Measurements from ENCODE around the gene ZNF641. TPM values are rescaled to one million over a fixed set of nuclear protein-coding genes. Genes with fewer than 3 reads are reported as not detected.
"Not testable (repeated sequence)": the region's sequence is repeated elsewhere in the genome, so short reads cannot be mapped to it uniquely, and the experiment has no call there.

Gene ZNF641
- total and polyA plus RNA-seq, 2 of the 13 experiments (the other 11 are each of a cell fraction or from before 2014, with no cell fraction given), result 4.4 to 6.6 TPM

GRCh38 chr12:48334808-48335207 is 15.9 kb downstream of the ZNF641 start:
- in situ Hi-C loops (cut with HindIII; ENCODE audit: extremely low pct_ligation_motif_present, low pct_unique_long_range_greater_than_20kb), result no loop called here
- ATAC-seq, result no peak
- CTCF ChIA-PET (ENCODE audit: low intra/inter-chr PET ratio, low total read pairs), result no interaction called here
- Histone ChIP-seq H3K79me2 (ENCODE audit: insufficient read depth, low read length) (no peaks in the 10 kb centered on the region), H3K4me3 (replicated peaks in 1 of 3; ENCODE audit: insufficient read depth in 1 of 3, low read depth in 2 of 3, low read length in 3 of 3) (no peak overlapping the region), H3K4me2 (ENCODE audit: low read depth, low read length) (no peak overlapping the region), H3K9me3 (ENCODE audit: low read length) (no peaks in the 10 kb centered on the region), H3K27ac (ENCODE audit: extremely low read length, insufficient read depth, low read length) (no peak overlapping the region), H3K4me1 (ENCODE audit: insufficient read depth, low read length) (no peaks in the 10 kb centered on the region), H3K36me3 (replicated peaks in 1 of 2; ENCODE audit: control insufficient read depth in 1 of 2, insufficient read depth in 2 of 2, low read length in 2 of 2) (no peaks in the 10 kb centered on the region), H3K9ac (ENCODE audit: insufficient read depth, low read depth, low read length) (no peak overlapping the region), H2AFZ (ENCODE audit: low read length) (no peak overlapping the region), H3K27me3 (ENCODE audit: control insufficient read depth in 1 of 2, insufficient read depth in 2 of 2, low read length in 2 of 2) (0 out of 5 replicates have a peak, but pooled peaks cover 1 to 5% of the 10 kb centered on the region in 2 experiments), H4K20me1 (ENCODE audit: insufficient read depth, low read length) (no peaks in the 10 kb centered on the region)
- intact Hi-C loops (cut with micrococcal nuclease; ENCODE audit: unreplicated experiment), result no loop called here
- TF ChIP-seq KLF13 (CRISPR knock-in tag; IDR thresholded peaks at IDR 0.05), result no peak
- TF ChIP-seq SNRNP70 (IDR thresholded peaks at IDR 0.05; ENCODE audit: low read depth, low read length), result no peak
- no peak for TF ChIP-seq ZNF598 (CRISPR knock-in tag; IDR thresholded peaks at IDR 0.05; ENCODE audit: borderline replicate concordance)
- no peak for TF ChIP-seq AHR (CRISPR knock-in tag; IDR thresholded peaks at IDR 0.05)
- TF ChIP-seq AFF4 (CRISPR knock-in tag; IDR thresholded peaks at IDR 0.05), result no peak
- no peak for TF ChIP-seq ZNF678 (CRISPR knock-in tag; IDR thresholded peaks at IDR 0.05)
- no peak for TF ChIP-seq ETS1 (CRISPR knock-in tag; IDR thresholded peaks at IDR 0.05)
- TF ChIP-seq ZUFSP (CRISPR knock-in tag; IDR thresholded peaks at IDR 0.05; ENCODE audit: borderline replicate concordance), result no peak
- TF ChIP-seq KLF16 (CRISPR knock-in tag; IDR thresholded peaks at IDR 0.05), result no peak
- no peak for DNase-seq (ENCODE audit: low spot score)
- BruUV-seq (replicated peaks), result no TSS peak
- POLR2A ChIA-PET, result no interaction called here
- FAIRE-seq, result no peak
- WGBS (ENCODE audit: low lambda C conversion rate), result 56% methylated on average over 3 of the region's 5 CpGs

- CTCF ChIA-PET (ENCODE audit: low intra/inter-chr PET ratio, low total read pairs); in situ Hi-C loops (cut with HindIII; ENCODE audit: extremely low pct_ligation_motif_present, low pct_unique_long_range_greater_than_20kb); H3K4me2 ChIP-seq (ENCODE audit: low read depth, low read length); H2AFZ ChIP-seq (ENCODE audit: low read length); DNase-seq (ENCODE audit: low spot score); FAIRE-seq; POLR2A ChIA-PET; H3K9me3 ChIP-seq (ENCODE audit: low read length); H3K27me3 ChIP-seq (ENCODE audit: control insufficient read depth in 1 of 2, insufficient read depth in 2 of 2, low read length in 2 of 2); H3K9ac ChIP-seq (ENCODE audit: insufficient read depth, low read depth, low read length); ATAC-seq; intact Hi-C loops (cut with micrococcal nuclease; ENCODE audit: unreplicated experiment); H3K36me3 ChIP-seq (replicated peaks in 1 of 2; ENCODE audit: control insufficient read depth in 1 of 2, insufficient read depth in 2 of 2, low read length in 2 of 2); BruUV-seq (replicated peaks); H3K4me1 ChIP-seq (ENCODE audit: insufficient read depth, low read length); H3K79me2 ChIP-seq (ENCODE audit: insufficient read depth, low read length); H3K27ac ChIP-seq (ENCODE audit: extremely low read length, insufficient read depth, low read length); H4K20me1 ChIP-seq (ENCODE audit: insufficient read depth, low read length); H3K4me3 ChIP-seq (replicated peaks in 1 of 3; ENCODE audit: insufficient read depth in 1 of 3, low read depth in 2 of 3, low read length in 3 of 3): not testable (repeated sequence)
- WGBS (ENCODE audit: low lambda C conversion rate), result 86% methylated on average over 9 of the region's 26 CpGs
Observed at GRCh38 chr12:48333680-48334079, 17.0 kb downstream of the ZNF641 start.

Data from HepG2 (cell line).